ENCODE results near the gene TNFSF8. TPM values are rescaled to one million over a fixed set of nuclear protein-coding genes. Genes with fewer than 3 reads are reported as not detected.
A peak's percentile ranks its signal among the peaks of the same experiment; 100 is the strongest.

TNFSF8 gene
- total RNA-seq, 1 donor: not detected

DNA sequence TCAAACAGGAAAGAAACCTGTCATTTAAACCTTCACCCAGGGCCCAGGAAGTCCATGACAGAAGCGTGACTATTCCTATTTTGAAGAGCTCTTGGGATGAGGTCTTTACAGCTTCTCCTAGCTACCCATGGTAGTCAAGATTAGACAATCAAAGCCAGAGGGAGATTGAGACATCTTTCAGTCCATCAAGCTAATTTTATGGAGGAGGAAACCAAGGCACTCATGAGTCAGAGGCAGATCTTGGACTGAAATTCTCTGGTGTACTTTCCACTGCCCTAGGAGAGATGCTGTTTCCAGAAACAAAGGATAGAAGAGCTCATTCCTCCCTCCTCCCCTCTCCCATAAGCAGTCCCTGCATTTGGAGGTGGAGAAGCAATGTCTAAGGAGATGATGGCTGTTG lies 9.2 kb downstream of the TNFSF8 start:
- no peak for DNase-seq (ENCODE audit: low read depth)
- TF ChIP-seq, protein P1, sequence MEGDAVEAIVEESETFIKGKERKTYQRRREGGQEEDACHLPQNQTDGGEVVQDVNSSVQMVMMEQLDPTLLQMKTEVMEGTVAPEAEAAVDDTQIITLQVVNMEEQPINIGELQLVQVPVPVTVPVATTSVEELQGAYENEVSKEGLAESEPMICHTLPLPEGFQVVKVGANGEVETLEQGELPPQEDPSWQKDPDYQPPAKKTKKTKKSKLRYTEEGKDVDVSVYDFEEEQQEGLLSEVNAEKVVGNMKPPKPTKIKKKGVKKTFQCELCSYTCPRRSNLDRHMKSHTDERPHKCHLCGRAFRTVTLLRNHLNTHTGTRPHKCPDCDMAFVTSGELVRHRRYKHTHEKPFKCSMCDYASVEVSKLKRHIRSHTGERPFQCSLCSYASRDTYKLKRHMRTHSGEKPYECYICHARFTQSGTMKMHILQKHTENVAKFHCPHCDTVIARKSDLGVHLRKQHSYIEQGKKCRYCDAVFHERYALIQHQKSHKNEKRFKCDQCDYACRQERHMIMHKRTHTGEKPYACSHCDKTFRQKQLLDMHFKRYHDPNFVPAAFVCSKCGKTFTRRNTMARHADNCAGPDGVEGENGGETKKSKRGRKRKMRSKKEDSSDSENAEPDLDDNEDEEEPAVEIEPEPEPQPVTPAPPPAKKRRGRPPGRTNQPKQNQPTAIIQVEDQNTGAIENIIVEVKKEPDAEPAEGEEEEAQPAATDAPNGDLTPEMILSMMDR (IDR thresholded peaks at IDR 0.05; ENCODE audit: insufficient read depth, low read length): no peak
- H3K4me3 ChIP-seq (ENCODE audit: low read depth, low read length): no peak overlapping the region

DNA sequence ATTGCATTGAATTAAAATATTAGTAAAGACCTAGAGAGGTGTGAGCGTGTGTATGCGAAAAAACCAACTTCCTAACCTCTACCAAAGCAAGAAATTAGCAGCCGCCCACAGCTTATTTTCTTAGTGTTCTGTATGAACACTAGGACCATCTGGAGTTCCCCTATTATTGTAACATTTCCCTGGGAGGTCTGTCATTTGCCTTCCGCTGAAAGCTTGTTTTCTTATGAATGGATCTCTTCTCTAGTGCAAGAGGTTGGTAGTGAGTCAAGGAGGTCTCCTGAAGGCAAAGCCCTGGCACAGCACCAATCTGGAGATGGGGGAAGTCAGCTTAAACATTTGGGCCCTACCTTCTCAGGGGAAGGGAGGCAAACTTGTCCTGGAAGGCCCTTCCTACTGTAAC lies 10.8 kb downstream of the TNFSF8 start:
- no peak for DNase-seq (ENCODE audit: low read depth)

DNA sequence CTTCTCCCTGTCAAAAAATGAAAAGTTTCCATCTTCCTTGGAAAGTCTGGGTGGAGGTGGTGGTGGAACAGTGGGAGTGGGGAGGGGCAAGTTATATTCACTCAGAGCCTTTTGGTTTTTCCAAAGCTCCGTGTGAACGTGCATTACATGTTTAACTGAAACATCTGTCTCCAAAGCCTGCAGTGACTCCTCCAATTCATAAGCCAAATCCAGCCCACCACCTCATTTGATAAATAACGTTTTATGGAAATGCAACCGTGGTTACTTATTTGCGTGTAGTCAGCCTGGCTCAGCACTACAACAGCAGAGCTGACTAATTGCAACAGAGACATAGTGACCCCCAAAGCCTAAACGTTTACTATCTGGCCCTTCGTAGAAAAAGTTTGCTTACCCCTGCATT lies 13.9 kb downstream of the TNFSF8 start:
- no peak for DNase-seq (ENCODE audit: low read depth)
- no peak overlapping the region for H3K4me3 ChIP-seq (ENCODE audit: low read depth, low read length)
- TF ChIP-seq, protein P1 (IDR thresholded peaks at IDR 0.05; ENCODE audit: insufficient read depth, low read length): no peak

More for the DNA sequence above, 10.8 kb downstream of the TNFSF8 start:
- TF ChIP-seq, protein P1 (IDR thresholded peaks at IDR 0.05; ENCODE audit: insufficient read depth, low read length): no peak
- H3K4me3 ChIP-seq (ENCODE audit: low read depth, low read length): no peak overlapping the region

DNA sequence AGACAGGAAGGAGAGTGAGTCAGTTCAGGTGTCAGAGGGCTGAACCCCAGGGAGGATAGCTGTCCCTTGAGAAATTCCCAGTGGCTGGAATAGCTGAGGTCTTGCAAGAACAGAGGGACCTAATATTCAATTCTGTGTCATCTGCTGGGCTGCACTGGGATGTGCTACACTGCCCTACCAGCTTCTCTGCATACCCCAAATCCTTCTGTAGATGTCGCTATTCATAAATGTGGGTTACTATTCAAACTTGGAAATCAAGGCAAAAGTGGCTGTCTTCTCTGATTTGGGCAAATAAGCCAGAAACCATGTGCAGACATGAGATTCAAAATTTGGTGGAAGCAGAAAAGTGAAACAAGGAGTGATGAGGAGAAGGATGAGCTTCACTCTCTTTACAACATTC lies 16.3 kb downstream of the TNFSF8 start:
- H3K4me3 ChIP-seq (ENCODE audit: low read depth, low read length): no peak overlapping the region
- DNase-seq (ENCODE audit: low read depth): peak; percentile 21
- TF ChIP-seq, protein P1 (IDR thresholded peaks at IDR 0.05; ENCODE audit: insufficient read depth, low read length): peak; percentile 39

DNA sequence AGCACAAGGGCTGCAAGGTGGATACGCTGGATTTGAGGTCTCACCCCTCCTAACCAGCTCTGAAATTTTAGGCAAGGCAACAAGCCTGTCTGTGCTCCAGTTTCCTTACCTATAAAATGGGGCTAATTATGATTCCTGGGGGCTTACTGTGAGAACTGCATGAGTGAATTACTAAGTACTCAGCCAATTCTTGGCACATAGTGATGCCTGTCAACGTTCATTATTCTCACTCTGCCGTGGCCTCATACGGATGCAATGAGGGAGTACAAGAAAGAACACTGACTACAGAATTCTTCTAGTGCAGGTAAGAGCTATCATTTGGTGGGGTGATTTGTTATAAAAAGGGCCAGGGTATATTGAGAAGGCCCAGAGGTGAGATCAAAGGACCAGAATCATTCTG lies 16.7 kb downstream of the TNFSF8 start:
- no peak overlapping the region for H3K4me3 ChIP-seq (ENCODE audit: low read depth, low read length)
- no peak for DNase-seq (ENCODE audit: low read depth)
- TF ChIP-seq, protein P1 (IDR thresholded peaks at IDR 0.05; ENCODE audit: insufficient read depth, low read length): no peak

DNA sequence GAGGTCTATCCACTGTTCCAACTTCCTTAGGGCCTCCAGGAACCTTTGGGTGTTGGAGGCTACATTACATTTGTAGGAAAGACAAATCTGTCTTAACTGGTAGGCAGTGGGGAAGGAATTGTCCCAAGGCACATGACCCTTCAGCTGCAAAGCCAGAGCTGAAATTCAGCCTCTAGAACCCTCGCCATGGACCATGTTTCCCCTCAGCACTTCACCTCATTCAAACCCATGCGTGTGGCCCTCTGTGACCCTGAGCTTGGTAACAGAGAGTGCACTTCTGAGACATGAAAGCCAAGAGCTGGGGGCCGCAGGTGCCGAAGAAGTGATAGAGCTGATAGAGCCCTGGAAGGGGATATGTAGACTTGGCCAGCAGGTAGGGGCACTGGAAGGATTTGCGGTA lies 17.2 kb downstream of the TNFSF8 start:
- H3K4me3 ChIP-seq (ENCODE audit: low read depth, low read length): no peak overlapping the region
- DNase-seq (ENCODE audit: low read depth): no peak
- TF ChIP-seq, protein P1 (IDR thresholded peaks at IDR 0.05; ENCODE audit: insufficient read depth, low read length): no peak

DNA sequence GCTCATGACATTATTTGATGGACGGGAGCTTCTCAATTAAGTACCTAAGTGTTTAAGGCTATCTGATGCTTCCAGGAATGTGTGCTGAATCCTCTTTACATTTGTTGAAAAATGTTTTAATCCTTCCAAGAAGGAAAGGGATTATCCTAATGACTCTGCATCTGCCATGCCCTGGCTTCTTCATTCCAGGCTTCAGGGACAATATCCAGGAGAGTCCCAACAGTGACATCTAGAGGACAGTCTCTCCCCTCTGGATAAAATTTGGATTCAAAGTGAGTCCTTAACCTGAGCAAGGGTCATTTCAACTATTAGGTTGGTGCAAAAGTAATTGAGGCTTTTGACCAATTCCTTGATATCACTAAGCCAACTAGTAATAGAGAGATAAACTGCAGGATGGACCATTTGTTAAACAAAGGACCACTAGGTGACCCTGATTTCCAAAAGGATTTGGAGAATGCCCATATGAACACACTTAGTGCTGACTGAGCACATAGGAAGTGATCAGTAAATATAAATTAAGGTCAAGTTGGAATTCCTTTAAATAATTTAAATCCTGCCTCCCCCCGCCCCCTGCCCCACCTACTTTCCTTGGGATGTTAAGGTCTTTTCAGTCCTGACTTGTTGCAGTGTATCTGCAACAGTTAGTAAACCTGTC lies 19.1 kb downstream of the TNFSF8 start:
- DNase-seq (ENCODE audit: low read depth): peak; percentile 65
- H3K4me3 ChIP-seq (ENCODE audit: low read depth, low read length): no peak overlapping the region
- TF ChIP-seq, protein P1 (IDR thresholded peaks at IDR 0.05; ENCODE audit: insufficient read depth, low read length): peak; percentile 78
